OCI-LY7 (cell line): Measurements from ENCODE around the gene ANO8. TPM values are rescaled to one million over a fixed set of nuclear protein-coding genes. Genes with fewer than 3 reads are reported as not detected.

Experiments
- BruUV-seq: library from RNA; stranded (reverse); fragments of 400-500 nt; replicated peaks from 2 replicates; lab custom pipeline; 2021; lab: Mats Ljungman, UMichigan
- CTCF ChIA-PET: fragments of 300-600 bp; sonication (Branson Sonifier 250); formaldehyde crosslinking; loops from one replicate; lab custom pipeline; 2022; ENCODE audit warnings: antibody characterized with exemption; ENCODE audit not compliant: unreplicated experiment; lab: Charles Lee
- POLR2A ChIA-PET: fragments of 300-600 bp; sonication (Branson Sonifier 250); formaldehyde crosslinking; loops from one replicate; lab custom pipeline; 2022; ENCODE audit warnings: antibody characterized with exemption; lab: Charles Lee
- DNase-seq: peaks from one replicate; pipeline ENCODE4 v3.0.0-alpha.2; 2015; ENCODE audit warnings: low spot score
- H2AFZ ChIP-seq: fragments of 200-600 bp; sonication (generic), shearing (Covaris generic); 2 replicates; pipeline ENCODE4 v1.6.1; 2014; ENCODE audit warnings: mild to moderate bottlenecking, antibody characterized with exemption, low read length, moderate library complexity
- H3K27ac ChIP-seq: fragments of 200-600 bp; sonication (generic); 2 replicates; pipeline ENCODE4 v1.5.1; 2014; ENCODE audit warnings: mixed run types, low read depth, mild to moderate bottlenecking, moderate library complexity, low read length, inconsistent platforms; ENCODE audit not compliant: poor library complexity, severe bottlenecking
- H3K36me3 ChIP-seq: fragments of 200-600 bp; sonication (generic); 2 replicates; pipeline ENCODE4 v1.6.1; 2014; ENCODE audit warnings: mild to moderate bottlenecking, antibody characterized with exemption, low read length, moderate library complexity, mixed read lengths; ENCODE audit not compliant: insufficient read depth
- H3K4me1 ChIP-seq: fragments of 200-600 bp; sonication (generic); 2 replicates; pipeline ENCODE4 v1.5.1; 2014; ENCODE audit warnings: mild to moderate bottlenecking, low read length; ENCODE audit not compliant: insufficient read depth, poor library complexity, severe bottlenecking
- H3K4me2 ChIP-seq: fragments of 200-600 bp; sonication (generic); 2 replicates; pipeline ENCODE4 v1.6.1; 2014; ENCODE audit warnings: mild to moderate bottlenecking, low read length
- H3K4me3 ChIP-seq: fragments of 200-600 bp; sonication (generic); 2 replicates; pipeline ENCODE4 v1.5.1; 2014; ENCODE audit warnings: mild to moderate bottlenecking, low read depth, low read length; ENCODE audit not compliant: poor library complexity, severe bottlenecking
- H3K79me2 ChIP-seq: fragments of 200-600 bp; sonication (generic); 2 replicates; pipeline ENCODE4 v1.6.1; 2016; ENCODE audit warnings: low read depth, mild to moderate bottlenecking, low read length, moderate library complexity, mixed read lengths; ENCODE audit not compliant: insufficient read depth
- H3K9me2 ChIP-seq: fragments of 200-600 bp; sonication (generic); 2 replicates; pipeline ENCODE4 v1.6.1; 2016; ENCODE audit warnings: mild to moderate bottlenecking, low read length, mixed read lengths; ENCODE audit not compliant: insufficient read depth
- H3K9me3 ChIP-seq: fragments of 200-600 bp; sonication (generic); 2 replicates; pipeline ENCODE4 v1.6.1; 2014; ENCODE audit warnings: mild to moderate bottlenecking, mixed run types, low read length, mixed read lengths
- H4K20me1 ChIP-seq: fragments of 200-600 bp; sonication (generic); 2 replicates; pipeline ENCODE4 v1.6.1; 2014; ENCODE audit warnings: mild to moderate bottlenecking, antibody characterized with exemption, low read length, moderate library complexity, mixed read lengths; ENCODE audit not compliant: insufficient read depth
- CTCF ChIP-seq: fragments of 200-600 bp; sonication (generic); conservative IDR thresholded peaks from 2 replicates; pipeline ENCODE4 v1.5.1; 2014; ENCODE audit warnings: mild to moderate bottlenecking, antibody characterized with exemption, low read length, moderate library complexity, mixed read lengths
- EZH2phosphoT487 ChIP-seq: fragments of 200-600 bp; sonication (generic); IDR thresholded peaks from 2 replicates; pipeline ENCODE4 v1.6.1; 2018; ENCODE audit warnings: low read depth, borderline replicate concordance, mild to moderate bottlenecking, mixed run types, antibody characterized with exemption, low read length, moderate library complexity, mixed read lengths
- intact Hi-C: fragments of 100-400 bp; cut with micrococcal nuclease; formaldehyde crosslinking; loops from one replicate; pipeline ENCODE4 v1.10.0; 2022; ENCODE audit not compliant: unreplicated experiment
- total RNA-seq, 2 experiments: library from RNA; depleted of rRNA in 1 of 2; stranded (reverse); fragments of >200 nt in 1 of 2; shearing (Covaris generic) in 1 of 2; gene quantifications; 2 replicates each; pipeline ENCODE4 v1.2.3, GENCODE V29; 2014 to 2022

ANO8 gene
- total RNA-seq, 2 experiments from 2014 or later = 4.3 to 13.5 TPM

- intact Hi-C loops = loop anchor here (2.0 to 5.0 kb wide), 2 partner anchors 146 to 209 kb away; partner anchors contain the start of genes HAUS8 and MYO9B
- H4K20me1 ChIP-seq = no peaks in the 10 kb centered on the region
- TF ChIP-seq CTCF (no peak), EZH2phosphoT487 (no peak)
- no peak for DNase-seq
- peaks cover 22% of the 10 kb centered on the region for H3K4me1 ChIP-seq
- peaks cover 57% of the 10 kb centered on the region for H3K36me3 ChIP-seq
- ChIA-PET POLR2A (interaction anchor here (1.1 to 1.2 kb wide), 2 partner anchors 12 to 17 kb away, joined by 3 to 4 read pairs; partner anchors contain the start of gene BABAM1), CTCF (no interaction called here)
- H3K4me3 ChIP-seq = no peak overlapping the region
- no peaks in the 10 kb centered on the region for H3K9me3 ChIP-seq
- H3K27ac ChIP-seq = no peak overlapping the region
- no TSS peak for BruUV-seq
- H3K79me2 ChIP-seq = peaks cover 13% of the 10 kb centered on the region; the same call in 1 of the 2 replicates
- H3K4me2 ChIP-seq = no peak overlapping the region
- no peak overlapping the region for H2AFZ ChIP-seq
- H3K9me2 ChIP-seq = no peaks in the 10 kb centered on the region
Observed at GRCh38 chr19:17283504-17283996, 51.1 kb downstream of the ANO8 start.

GRCh38 chr19:17282488-17283125 lies 52.0 kb downstream of the ANO8 start:
- peak overlapping the region; percentile 69 for H3K27ac ChIP-seq
- ChIA-PET POLR2A (interaction anchor here (0.6 to 3.5 kb wide), 2 partner anchors 16 to 706 kb away, joined by 3 to 28 read pairs; partner anchors contain the start of gene BABAM1), CTCF (interaction anchor here (0.6 to 0.9 kb wide), 3 partner anchors 16 to 44 kb away, joined by 3 read pairs; no protein-coding TSS in a partner anchor)
- DNase-seq = peak; percentile 92
- intact Hi-C loops = loop anchor here (1.0 to 5.0 kb wide), 4 partner anchors 21 to 215 kb away; partner anchors contain the start of genes HAUS8 and MYO9B
- H3K36me3 ChIP-seq = peaks cover 61% of the 10 kb centered on the region
- TF ChIP-seq CTCF (peak; percentile 90), EZH2phosphoT487 (no peak)
- H4K20me1 ChIP-seq = no peaks in the 10 kb centered on the region
- peak overlapping the region; percentile 92 for H3K4me2 ChIP-seq
- peak overlapping the region; percentile 83 for H3K4me3 ChIP-seq
- no TSS peak for BruUV-seq
- peaks cover 22% of the 10 kb centered on the region for H3K4me1 ChIP-seq
- H3K9me2 ChIP-seq = no peaks in the 10 kb centered on the region
- no peaks in the 10 kb centered on the region for H3K9me3 ChIP-seq
- H3K79me2 ChIP-seq = peaks cover 13% of the 10 kb centered on the region; the same call in 1 of the 2 replicates
- H2AFZ ChIP-seq = peak overlapping the region; percentile 76; the same call in 1 of the 2 replicates
